HepG2 (cell line): ENCODE data around the gene RING1. TPM values are rescaled to one million over a fixed set of nuclear protein-coding genes. Genes with fewer than 3 reads are reported as not detected.
A peak's percentile ranks its signal among the peaks of the same experiment; 100 is the strongest.

ENCODE experiments used
- ATF5 ChIP-seq: sonication (generic); formaldehyde crosslinking; IDR thresholded peaks from 2 replicates; pipeline ENCODE4 v1.4.0; 2020; ENCODE audit warnings: mild to moderate bottlenecking, low read depth, missing genetic modification reagents
- BRF2 ChIP-seq: sonication (generic); formaldehyde crosslinking; IDR thresholded peaks from 2 replicates; pipeline ENCODE4 v1.8.1; 2022; ENCODE audit warnings: mild to moderate bottlenecking, missing genetic modification reagents
- CBFB ChIP-seq: sonication (generic); formaldehyde crosslinking; IDR thresholded peaks from 2 replicates; pipeline ENCODE4 v1.4.0; 2020; ENCODE audit warnings: missing genetic modification reagents
- DMAP1 ChIP-seq: IDR thresholded peaks from 2 replicates; pipeline ENCODE4 v1.6.1; 2016
- DNMT1 ChIP-seq: sonication (generic); formaldehyde crosslinking; IDR thresholded peaks from 2 replicates; pipeline ENCODE4 v1.5.1; 2020; ENCODE audit warnings: mild to moderate bottlenecking, missing genetic modification reagents
- EED ChIP-seq: sonication (generic); formaldehyde crosslinking; IDR thresholded peaks from 2 replicates; pipeline ENCODE4 v1.5.0; 2020; ENCODE audit warnings: mild to moderate bottlenecking, missing genetic modification reagents
- MNT ChIP-seq: fragments of 450-650 bp; IDR thresholded peaks from 2 replicates; pipeline ENCODE4 v1.6.1; 2016
- NFKB2 ChIP-seq: sonication (generic); formaldehyde crosslinking; IDR thresholded peaks from 2 replicates; pipeline ENCODE4 v1.4.0; 2020; ENCODE audit warnings: missing genetic modification reagents, borderline replicate concordance
- NFYB ChIP-seq: sonication (generic); formaldehyde crosslinking; IDR thresholded peaks from 2 replicates; pipeline ENCODE4 v1.4.0; 2020; ENCODE audit warnings: missing genetic modification reagents
- NR2F1 ChIP-seq, 2 experiments: fragments of 450-650 bp in 1 of 2; formaldehyde crosslinking in 1 of 2; IDR thresholded peaks; 2 replicates each; pipeline versions ENCODE4 v1.5.0 to v1.6.1; 2016 to 2020; ENCODE audit warnings: mild to moderate bottlenecking in 1 of 2, missing compliant biosample characterization in 1 of 2, missing genetic modification reagents in 1 of 2, moderate library complexity in 1 of 2
- SIN3B ChIP-seq: fragments of 150-350 bp; IDR thresholded peaks from 2 replicates; pipeline ENCODE4 v1.6.1; 2014; ENCODE audit warnings: low read length
- TRIM22 ChIP-seq: fragments of 450-650 bp; IDR thresholded peaks from 2 replicates; pipeline ENCODE4 v1.6.1; 2017
- U2AF2 ChIP-seq: fragments of 200-400 bp; formaldehyde crosslinking; IDR thresholded peaks from 2 replicates; pipeline ENCODE4 v1.6.1; 2017; ENCODE audit warnings: low read depth, mild to moderate bottlenecking, low read length
- ZNF101 ChIP-seq: sonication (generic); formaldehyde crosslinking; IDR thresholded peaks from 2 replicates; pipeline ENCODE4 v1.4.0; 2020; ENCODE audit warnings: mild to moderate bottlenecking, low read depth, missing genetic modification reagents, borderline replicate concordance
- ZNF124 ChIP-seq: sonication (generic); formaldehyde crosslinking; IDR thresholded peaks from 2 replicates; pipeline ENCODE4 v1.4.0; 2020; ENCODE audit warnings: missing genetic modification reagents
- ZNF432 ChIP-seq: sonication (generic); formaldehyde crosslinking; IDR thresholded peaks from 2 replicates; pipeline ENCODE4 v1.5.0; 2020; ENCODE audit warnings: missing genetic modification reagents, mild to moderate bottlenecking, borderline replicate concordance
- ZNF552 ChIP-seq: sonication (generic); formaldehyde crosslinking; IDR thresholded peaks from 2 replicates; pipeline ENCODE4 v1.9.0; 2022; ENCODE audit warnings: missing genetic modification reagents, mild to moderate bottlenecking, borderline replicate concordance
- ZNF629 ChIP-seq: sonication (generic); formaldehyde crosslinking; conservative IDR thresholded peaks from 2 replicates; pipeline ENCODE4 v1.5.0; 2020; ENCODE audit warnings: missing genetic modification reagents
- ZNF691 ChIP-seq: sonication (generic); formaldehyde crosslinking; IDR thresholded peaks from 2 replicates; pipeline ENCODE4 v1.4.0; 2020; ENCODE audit warnings: missing genetic modification reagents, low read depth, mild to moderate bottlenecking, borderline replicate concordance
- ZNF766 ChIP-seq: sonication (generic); formaldehyde crosslinking; IDR thresholded peaks from 2 replicates; pipeline ENCODE4 v1.5.0; 2020; ENCODE audit warnings: missing genetic modification reagents, borderline replicate concordance
- polyA plus RNA-seq, 8 experiments: library from polyadenylated mRNA; depleted of rRNA in 3 of 8; stranded (reverse) in 7 of 8; unstranded in 1 of 8; fragments of >200 nt; fragmentation: Illumina TruSeq in 4 of 8; extraction: Trizol in 4 of 8; gene quantifications; 2 replicates each; pipeline versions ENCODE4 v1.2.1 to v1.2.3, GENCODE V29; 2011 to 2016; ENCODE audit warnings: low read depth in 4 of 8, missing spikeins in 1 of 8, mixed read lengths in 1 of 8; ENCODE audit not compliant: insufficient read depth in 1 of 8
- total RNA-seq, 5 experiments: library from RNA; depleted of rRNA; stranded (reverse); fragments of >200 nt; fragmentation: Illumina TruSeq; extraction: Trizol; gene quantifications; 2 replicates each; pipeline ENCODE4 v1.2.3, GENCODE V29; 2016; ENCODE audit warnings: low read depth in 1 of 5

Gene RING1
- total and polyA plus RNA-seq, 2 of the 13 experiments (the other 11 are each of a cell fraction or from before 2014, with no cell fraction given): 23.9 to 33.6 TPM

- TF ChIP-seq ZNF691 (0 out of 2 replicates have a peak, but pooled peaks have one; percentile 67), BRF2 (CRISPR knock-in tag) (no peak), NR2F1 (CRISPR knock-in tag; IDR thresholded peaks at IDR 0.05) (no peak), DNMT1 (peak; percentile 4; the same call in 1 of the 2 replicates), TRIM22 (no peak), ZNF629 (no peak), NFKB2 (CRISPR knock-in tag) (peak; percentile 69; the same call in 1 of the 2 replicates), DMAP1 (CRISPR knock-in tag) (no peak), SIN3B (no peak; the same call in 1 of the 2 replicates), NFYB (CRISPR knock-in tag) (no peak), ZNF124 (CRISPR knock-in tag) (0 out of 2 replicates have a peak, but pooled peaks have one; percentile 13), ZNF432 (CRISPR knock-in tag) (no peak), ZNF766 (CRISPR knock-in tag) (no peak), U2AF2 (0 out of 2 replicates have a peak, but pooled peaks have one; percentile 25), ZNF552 (CRISPR knock-in tag) (no peak), EED (CRISPR knock-in tag) (no peak), ATF5 (CRISPR knock-in tag) (peak; percentile 92), MNT (no peak), ZNF101 (CRISPR knock-in tag) (0 out of 2 replicates have a peak, but pooled peaks have one; percentile 37), CBFB (no peak)
Observed at GRCh38 chr6:33248643-33248931, 40.3 kb downstream of the RING1 start (continued).
